NOMO-1 (cell line): ENCODE data around the gene RND1.

ENCODE experiments used
- DNase-seq, 2 experiments: peaks; one replicate each; lab custom pipeline; 2025; ENCODE audit not compliant: unreplicated experiment in 2 of 2; lab: John Stamatoyannopoulos, UW

The RND1 gene

GRCh38 chr12:48828841-48829575 lies 36.7 kb downstream of the RND1 start:
- DNase-seq = no peak

- no peak for DNase-seq
Observed at GRCh38 chr12:48828293-48828692, 37.4 kb downstream of the RND1 start.

- no peak for DNase-seq
Observed at GRCh38 chr12:48827513-48828096, 38.1 kb downstream of the RND1 start.

GRCh38 chr12:48827026-48827425 lies 38.6 kb downstream of the RND1 start:
- DNase-seq = no peak

- no peak for DNase-seq
Observed at GRCh38 chr12:48826209-48826855, 39.3 kb downstream of the RND1 start.

GRCh38 chr12:48824905-48825304 lies 40.8 kb downstream of the RND1 start:
- no peak for DNase-seq

- DNase-seq = no peak
Observed at GRCh38 chr12:48824112-48824511, 41.6 kb downstream of the RND1 start.

GRCh38 chr12:48823281-48823680 lies 42.4 kb downstream of the RND1 start:
- DNase-seq = no peak

- no peak for DNase-seq
Observed at GRCh38 chr12:48822711-48823110, 43.0 kb downstream of the RND1 start.

GRCh38 chr12:48822139-48822538 lies 43.5 kb downstream of the RND1 start:
- no peak for DNase-seq

GRCh38 chr12:48819986-48820725 lies 45.5 kb downstream of the RND1 start:
- DNase-seq = no peak

GRCh38 chr12:48818831-48819590 lies 46.7 kb downstream of the RND1 start:
- DNase-seq = no peak

- DNase-seq = peak; percentile 21 to 34
Observed at GRCh38 chr12:48817873-48818830, 47.5 kb downstream of the RND1 start, which contains the start of gene CACNB3. Gene CACNB3 (plus strand): TSS chr12:48818496. CDS start chr12:48818930, 434 bp downstream.

- DNase-seq = no peak
Observed at GRCh38 chr12:48816143-48816854, 49.4 kb downstream of the RND1 start.

- peak; percentile 68 to 83 for DNase-seq
Observed at GRCh38 chr12:48815126-48816110, 50.3 kb downstream of the RND1 start.

- DNase-seq = peak; percentile 63 to 73
Observed at GRCh38 chr12:48814262-48815125, 51.2 kb downstream of the RND1 start.
